Suprapubic skin (tissue), 4 donors: Measurements from ENCODE around the gene BCAS4. TPM values are rescaled to one million over a fixed set of nuclear protein-coding genes. Genes with fewer than 3 reads are reported as not detected.
"Not testable (repeated sequence)": the region's sequence is repeated elsewhere in the genome, so short reads cannot be mapped to it uniquely, and the experiment has no call there.

Experiments
- DNase-seq, 2 donors: peaks; one replicate each; pipeline ENCODE4 v3.0.0-alpha.2; 2019; ENCODE audit warnings: low spot score in 2 of 2
- H3K27ac ChIP-seq: fragments of 200-600 bp; sonication (generic); one replicate; pipeline ENCODE4 v1.5.1; 2019
- H3K27me3 ChIP-seq: fragments of 200-600 bp; sonication (generic); one replicate; pipeline ENCODE4 v1.5.1; 2019
- H3K36me3 ChIP-seq: fragments of 200-600 bp; sonication (generic); one replicate; pipeline ENCODE4 v1.5.1; 2019
- H3K4me1 ChIP-seq: fragments of 200-600 bp; sonication (generic); one replicate; pipeline ENCODE4 v1.5.1; 2019
- H3K4me3 ChIP-seq: fragments of 200-600 bp; sonication (generic); one replicate; pipeline ENCODE4 v1.5.1; 2019; ENCODE audit warnings: mild to moderate bottlenecking
- H3K9me3 ChIP-seq: fragments of 200-600 bp; sonication (generic); one replicate; pipeline ENCODE4 v1.5.1; 2019
- CTCF ChIP-seq, 2 donors: fragments of 200-600 bp in 1 of 2; fragments of 450-650 bp in 1 of 2; sonication (generic) in 1 of 2; IDR thresholded peaks; one replicate each; pipeline ENCODE4 v1.5.1; 2016 to 2019; ENCODE audit warnings: antibody characterized with exemption in 2 of 2, mild to moderate bottlenecking in 1 of 2, moderate library complexity in 1 of 2
- EP300 ChIP-seq: sonication (generic); formaldehyde crosslinking; IDR thresholded peaks from one replicate; pipeline ENCODE4 v1.6.1; 2017; ENCODE audit warnings: antibody characterized with exemption
- POLR2A ChIP-seq, 2 donors: fragments of 450-650 bp; IDR thresholded peaks; one replicate each; pipeline ENCODE4 v1.6.1; 2017; ENCODE audit warnings: antibody characterized with exemption in 2 of 2, mild to moderate bottlenecking in 2 of 2, moderate library complexity in 2 of 2
- POLR2AphosphoS5 ChIP-seq, 3 donors: sonication (generic); formaldehyde crosslinking; IDR thresholded peaks; one replicate each; pipeline ENCODE4 v1.6.1; 2017; ENCODE audit warnings: antibody characterized with exemption in 3 of 3
- WGBS: methylation state at CpG from one replicate; pipeline ENCODE4 v1.1.5; 2018; 5-methylcytosine and 5-hydroxymethylcytosine counted together
- total RNA-seq, 4 donors: library from RNA; depleted of rRNA; stranded (reverse); fragments of >200 nt; gene quantifications; one replicate each; pipeline ENCODE4 v1.1.0, GENCODE V29; 2016

BCAS4 gene
- total RNA-seq, 4 donors from 2014 or later = 0.91 to 2.6 (median 1.2) TPM

DNA sequence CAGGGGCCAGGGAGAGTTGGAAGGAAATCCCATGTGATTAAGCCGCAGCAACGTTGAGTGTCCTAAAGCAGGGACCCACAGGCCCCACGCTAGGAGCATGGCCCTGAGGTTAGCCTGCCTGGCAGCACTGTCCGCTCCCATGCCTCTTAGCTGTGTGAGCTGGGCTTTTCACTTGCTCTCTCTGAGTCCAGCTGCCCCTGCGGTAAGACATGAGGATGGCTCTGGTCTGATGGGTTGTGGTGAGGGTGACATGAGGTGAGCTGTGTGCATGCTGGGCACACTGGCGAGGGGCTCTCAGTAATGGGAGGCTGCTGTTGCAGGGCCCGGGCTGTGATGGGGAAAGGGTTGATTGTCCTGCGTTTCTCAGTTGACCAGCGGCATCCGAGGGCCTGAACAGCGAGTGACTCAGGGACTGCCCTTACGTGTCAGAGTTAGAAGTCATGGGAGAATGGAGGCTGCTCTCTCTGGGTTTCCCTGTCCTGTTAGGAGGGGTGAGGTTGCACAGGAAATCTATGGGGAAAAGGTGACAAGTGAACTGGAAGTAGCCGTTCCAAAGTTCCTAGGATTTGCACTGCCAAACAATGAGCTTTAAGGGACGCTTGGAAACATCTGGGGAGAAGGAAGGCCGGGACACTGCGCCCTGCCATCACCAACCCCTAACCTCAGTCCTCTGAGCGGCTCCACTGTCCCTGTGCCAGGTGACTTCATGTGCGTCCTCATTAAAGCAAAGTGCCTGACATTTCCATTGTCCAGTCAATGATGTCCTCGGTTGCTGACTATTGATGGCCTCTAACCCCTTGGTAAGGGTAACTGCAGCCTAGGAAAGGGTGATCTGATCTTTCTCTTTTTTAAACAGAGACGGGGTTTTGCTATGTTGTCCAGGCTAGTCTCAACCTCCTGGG, 85.0 kb downstream of the BCAS4 start:
- DNase-seq = peak in 1 of 2 donors; percentile 58
- WGBS = 83% methylated on average over 18 of the region's 20 CpGs
- Histone ChIP-seq H3K36me3 (no peaks in the 10 kb centered on the region), H3K27me3 (no peaks in the 10 kb centered on the region), H3K9me3 (no peaks in the 10 kb centered on the region), H3K4me1 (no peaks in the 10 kb centered on the region), H3K4me3 (no peak overlapping the region), H3K27ac (no peak overlapping the region)
- TF ChIP-seq POLR2AphosphoS5 (IDR thresholded peaks at IDR 0.05) (no peak), CTCF (IDR thresholded peaks at IDR 0.05) (no peak), POLR2A (IDR thresholded peaks at IDR 0.05) (no peak), EP300 (no peak)

GRCh38 chr20:50881759-50882424, 87.0 kb downstream of the BCAS4 start:
- not testable (repeated sequence) for DNase-seq
- 91% methylated on average over 5 of the region's 5 CpGs for WGBS

DNA sequence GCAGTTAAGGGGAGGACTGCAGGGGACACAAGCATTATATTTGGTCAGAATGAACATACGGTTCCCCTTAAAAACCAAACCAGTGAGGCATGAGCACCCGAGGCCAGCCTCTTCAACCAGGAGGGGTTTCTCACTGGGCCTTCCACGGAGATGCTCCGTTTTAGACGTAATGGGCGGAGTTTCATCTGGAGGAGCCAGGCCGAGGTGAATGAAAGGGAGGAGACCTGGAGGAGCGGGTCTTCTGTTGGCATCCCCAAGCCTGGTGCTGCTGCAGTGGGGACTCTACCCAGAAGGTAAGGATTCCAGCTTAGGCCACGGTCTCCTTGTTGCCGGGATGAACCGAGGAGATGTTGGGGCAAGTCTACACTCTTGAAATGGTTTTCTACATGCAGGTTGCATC, 89.0 kb downstream of the BCAS4 start:
- no peak overlapping the region for H3K27ac ChIP-seq
- H3K36me3 ChIP-seq = peaks cover 12% of the 10 kb centered on the region
- WGBS = 89% methylated on average over 11 of the region's 11 CpGs
- H3K4me1 ChIP-seq = no peaks in the 10 kb centered on the region
- no peak overlapping the region for H3K4me3 ChIP-seq
- TF ChIP-seq CTCF (IDR thresholded peaks at IDR 0.05) = no peak
- TF ChIP-seq POLR2A (IDR thresholded peaks at IDR 0.05) = no peak
- no peak for TF ChIP-seq POLR2AphosphoS5 (IDR thresholded peaks at IDR 0.05)
- no peak for TF ChIP-seq EP300
- peak in 1 of 2 donors; percentile 74 for DNase-seq
- no peaks in the 10 kb centered on the region for H3K9me3 ChIP-seq
- H3K27me3 ChIP-seq = no peaks in the 10 kb centered on the region

More at GRCh38 chr20:50881759-50882424, 87.0 kb downstream of the BCAS4 start:
- H3K27ac ChIP-seq, H3K4me3 ChIP-seq, H3K27me3 ChIP-seq, H3K9me3 ChIP-seq, H3K36me3 ChIP-seq, H3K4me1 ChIP-seq: not testable (repeated sequence)

GRCh38 chr20:50885068-50885467, 90.2 kb downstream of the BCAS4 start:
- DNase-seq = no peak
- WGBS = 78% methylated on average over 7 of the region's 7 CpGs
- Histone ChIP-seq H3K36me3 (peaks cover 22% of the 10 kb centered on the region), H3K27ac (no peak overlapping the region), H3K4me3 (no peak overlapping the region), H3K4me1 (no peaks in the 10 kb centered on the region), H3K9me3 (no peaks in the 10 kb centered on the region), H3K27me3 (no peaks in the 10 kb centered on the region)
- TF ChIP-seq CTCF (IDR thresholded peaks at IDR 0.05) (no peak), POLR2A (IDR thresholded peaks at IDR 0.05) (no peak), POLR2AphosphoS5 (IDR thresholded peaks at IDR 0.05) (no peak), EP300 (no peak)

DNA sequence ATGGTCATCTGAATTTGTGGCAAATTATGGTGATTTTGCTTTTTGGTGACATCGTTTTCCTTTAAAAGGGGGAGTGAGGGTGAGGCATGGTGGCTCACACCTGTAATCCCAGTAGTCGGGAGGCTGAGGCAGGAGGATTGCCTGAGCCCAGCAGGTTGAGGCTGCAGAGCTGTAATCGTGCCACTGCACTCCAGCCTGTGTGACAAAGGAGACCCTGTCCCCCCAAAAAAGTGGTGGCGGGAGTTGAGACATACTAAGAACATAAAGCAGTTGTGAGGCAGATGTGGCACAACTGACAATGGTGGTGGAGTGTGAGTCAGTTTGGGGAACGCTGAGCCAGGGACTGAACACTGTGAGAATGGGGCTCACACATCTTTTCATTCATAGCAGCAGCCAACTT, 90.9 kb downstream of the BCAS4 start:
- peak in 1 of 2 donors; percentile 45 for DNase-seq
- H3K36me3 ChIP-seq = peaks cover 26% of the 10 kb centered on the region
- no peaks in the 10 kb centered on the region for H3K4me1 ChIP-seq
- 88% methylated on average over 5 of the region's 5 CpGs for WGBS
- H3K27ac ChIP-seq = no peak overlapping the region
- TF ChIP-seq EP300 (no peak), POLR2AphosphoS5 (IDR thresholded peaks at IDR 0.05) (no peak), POLR2A (IDR thresholded peaks at IDR 0.05) (no peak), CTCF (IDR thresholded peaks at IDR 0.05) (no peak)
- H3K4me3 ChIP-seq = no peak overlapping the region
- no peaks in the 10 kb centered on the region for H3K9me3 ChIP-seq
- no peaks in the 10 kb centered on the region for H3K27me3 ChIP-seq
